Measurements from ENCODE around the gene SSNA1. TPM values are rescaled to one million over a fixed set of nuclear protein-coding genes. Genes with fewer than 3 reads are reported as not detected.

The SSNA1 gene
- total RNA-seq, 2 donors from 2014 or later = 37.1 to 64.0 TPM

GRCh38 chr9:137173796-137174664 is 14.4 kb upstream of the SSNA1 start:
- no peaks in the 10 kb centered on the region for H3K36me3 Mint-ChIP-seq
- no peak overlapping the region for H3K27ac Mint-ChIP-seq
- H3K9me3 Mint-ChIP-seq = no peaks in the 10 kb centered on the region
- no peak for ATAC-seq
- DNase-seq (ENCODE audit: low spot score in 2 of 2) = no peak

GRCh38 chr9:137174722-137175293 is 13.7 kb upstream of the SSNA1 start:
- Mint-ChIP-seq H3K27ac (no peak overlapping the region), H3K36me3 (no peaks in the 10 kb centered on the region), H3K9me3 (no peaks in the 10 kb centered on the region)
- DNase-seq (ENCODE audit: low spot score in 2 of 2) (no peak), ATAC-seq (no peak)

DNA sequence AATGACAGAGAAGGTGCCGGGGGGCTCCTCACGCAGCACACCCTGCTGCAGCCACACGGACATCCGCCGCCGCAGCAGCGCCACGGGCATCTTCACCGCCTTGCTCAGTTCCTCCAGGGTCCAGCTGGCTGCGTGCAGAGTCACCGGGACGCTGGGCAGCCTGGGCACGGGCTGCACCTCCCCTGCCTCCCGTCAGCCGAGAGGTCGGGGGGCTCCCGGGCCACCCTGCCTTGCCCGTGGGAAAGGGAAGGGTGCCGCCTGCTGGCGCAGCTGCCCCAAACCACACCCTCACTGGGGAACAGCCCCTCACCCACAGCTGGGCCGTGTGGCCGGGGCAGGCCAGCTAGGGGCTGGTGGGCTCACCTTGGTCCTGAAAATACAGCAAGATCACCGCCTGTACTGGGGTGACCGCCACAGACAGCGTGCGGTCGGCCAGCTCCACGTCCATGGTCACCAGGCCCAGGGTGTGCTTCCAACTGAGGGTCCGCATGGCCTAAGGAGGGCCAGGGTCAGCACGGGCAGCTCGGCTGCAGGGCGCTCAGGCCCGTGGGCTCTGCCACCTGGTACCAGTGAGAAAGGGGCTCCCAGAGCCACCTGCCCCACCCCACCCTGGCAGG is 13.0 kb upstream of the SSNA1 start:
- Mint-ChIP-seq H3K9me3 (no peaks in the 10 kb centered on the region), H3K36me3 (no peaks in the 10 kb centered on the region), H3K27ac (no peak overlapping the region)
- ATAC-seq (no peak), DNase-seq (ENCODE audit: low spot score in 2 of 2) (no peak)

DNA sequence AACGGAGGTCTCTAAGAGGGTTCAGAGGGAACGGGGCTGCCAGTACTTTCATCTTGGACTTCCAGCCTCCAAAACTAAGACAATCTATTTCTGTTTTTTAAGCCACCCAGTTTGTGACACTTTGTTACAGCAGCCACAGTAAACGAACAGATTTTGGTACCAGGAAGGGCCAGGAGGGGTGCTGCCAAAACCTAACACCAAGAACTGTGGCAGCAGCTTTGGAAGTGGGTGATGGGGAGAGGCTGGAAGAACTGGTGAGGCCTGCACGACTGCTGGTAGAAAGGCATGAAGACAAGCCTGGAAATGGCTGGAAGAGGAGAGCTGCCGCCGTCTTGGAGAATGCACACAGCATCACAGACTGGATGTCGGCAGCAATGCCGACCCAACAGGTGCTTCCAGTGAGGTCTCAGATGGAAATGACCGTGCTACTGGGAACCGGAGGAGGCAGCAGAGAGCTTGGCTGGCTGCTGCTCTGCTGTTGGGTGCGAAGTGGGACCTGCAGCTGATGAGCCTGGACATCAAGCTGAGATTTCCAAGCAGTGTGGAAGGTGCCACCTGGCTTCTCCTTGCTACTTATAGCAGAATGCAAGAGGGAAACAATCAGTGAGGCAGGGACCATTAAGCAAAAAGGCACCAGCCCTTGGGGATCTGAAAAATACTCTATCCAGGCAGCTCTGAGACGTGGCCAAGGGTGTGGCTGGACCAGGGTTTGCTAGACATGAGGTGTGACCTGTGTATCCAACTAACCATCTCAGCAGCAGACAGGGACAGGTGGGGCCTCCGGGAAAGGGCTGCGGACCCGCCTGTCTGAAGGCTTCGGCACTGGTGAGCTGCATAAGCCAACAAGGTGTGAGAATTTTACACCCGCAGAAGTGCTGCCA is 11.9 kb upstream of the SSNA1 start:
- Mint-ChIP-seq H3K27ac (no peak overlapping the region), H3K36me3 (no peaks in the 10 kb centered on the region), H3K9me3 (no peaks in the 10 kb centered on the region)
- DNase-seq (ENCODE audit: low spot score in 2 of 2) = no peak
- peak; percentile 33 to 52 for ATAC-seq

- Mint-ChIP-seq H3K9me3 (no peaks in the 10 kb centered on the region), H3K27ac (peak overlapping the region in 1 of 2 donors; percentile 35), H3K36me3 (peaks cover 0 to 5% of the 10 kb centered on the region in 2 donors)
- DNase-seq (ENCODE audit: low spot score in 2 of 2) = no peak
- ATAC-seq = no peak
Measured at GRCh38 chr9:137178201-137178938, 10.1 kb upstream of the SSNA1 start.

- no peak for ATAC-seq
- H3K9me3 Mint-ChIP-seq = no peaks in the 10 kb centered on the region
- peak overlapping the region in 1 of 2 donors; percentile 35 for H3K27ac Mint-ChIP-seq
- peaks cover 0 to 5% of the 10 kb centered on the region in 2 donors for H3K36me3 Mint-ChIP-seq
- no peak for DNase-seq (ENCODE audit: low spot score in 2 of 2)
Measured at GRCh38 chr9:137178939-137179630, 9.4 kb upstream of the SSNA1 start.

- H3K27ac Mint-ChIP-seq = peak overlapping the region in 1 of 2 donors; percentile 35
- no peak for ATAC-seq
- no peaks in the 10 kb centered on the region for H3K9me3 Mint-ChIP-seq
- DNase-seq (ENCODE audit: low spot score in 2 of 2) = no peak
- H3K36me3 Mint-ChIP-seq = peaks cover 0 to 5% of the 10 kb centered on the region in 2 donors
Measured at GRCh38 chr9:137179761-137180160, 8.7 kb upstream of the SSNA1 start.

DNA sequence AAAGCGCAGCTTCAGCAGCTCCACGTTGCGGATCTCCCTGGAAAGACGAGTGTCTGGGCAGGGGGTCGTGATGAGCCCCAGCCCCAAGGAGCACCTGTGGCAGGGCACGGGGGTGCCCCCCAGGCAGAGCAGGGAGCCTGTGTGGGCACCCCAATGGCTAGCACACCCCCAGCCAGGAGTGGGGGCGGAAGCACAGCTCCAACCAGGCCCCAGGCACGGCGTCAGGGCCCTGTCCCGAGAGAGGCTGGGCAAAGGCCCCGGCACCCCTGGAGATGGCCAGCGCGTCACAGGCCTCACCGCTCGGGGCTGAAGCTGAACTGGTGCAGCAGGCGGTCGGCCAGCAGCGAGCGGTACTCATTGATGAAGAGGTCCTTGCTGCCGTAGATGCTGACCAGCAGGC is 8.0 kb upstream of the SSNA1 start:
- no peak overlapping the region for H3K27ac Mint-ChIP-seq

DNA sequence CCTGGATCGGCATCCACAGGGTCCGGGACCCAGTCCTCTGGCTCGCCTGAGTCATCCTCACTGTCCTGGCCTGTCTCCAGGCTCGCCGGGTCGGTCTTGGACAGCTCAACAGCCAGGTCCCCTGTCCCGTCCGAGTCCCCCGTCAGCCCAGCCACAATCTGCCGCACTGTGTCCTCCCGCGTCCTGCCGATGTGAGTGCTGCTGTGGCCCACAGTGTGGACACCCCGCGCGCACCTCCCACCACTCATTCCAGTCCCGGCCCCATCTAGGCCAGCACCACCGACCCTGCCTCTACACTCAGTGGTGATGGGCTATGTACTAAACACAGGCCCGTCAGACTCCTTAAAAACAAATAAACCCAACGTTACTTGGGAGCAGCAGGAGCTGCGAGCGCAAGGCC is 6.8 kb upstream of the SSNA1 start:
- Mint-ChIP-seq H3K27ac (no peak overlapping the region), H3K9me3 (no peaks in the 10 kb centered on the region), H3K36me3 (peaks cover 0 to 5% of the 10 kb centered on the region in 2 donors)
- DNase-seq (ENCODE audit: low spot score in 2 of 2) (no peak), ATAC-seq (no peak)

More for the DNA sequence above, 8.0 kb upstream of the SSNA1 start:
- ATAC-seq (no peak), DNase-seq (ENCODE audit: low spot score in 2 of 2) (no peak)
- Mint-ChIP-seq H3K36me3 (peaks cover 0 to 5% of the 10 kb centered on the region in 2 donors), H3K9me3 (no peaks in the 10 kb centered on the region)

GRCh38 chr9:137182836-137183235 is 5.6 kb upstream of the SSNA1 start:
- ATAC-seq = no peak
- Mint-ChIP-seq H3K27ac (no peak overlapping the region), H3K36me3 (peaks cover 0 to 16% of the 10 kb centered on the region in 2 donors), H3K9me3 (no peaks in the 10 kb centered on the region)
- DNase-seq (ENCODE audit: low spot score in 2 of 2) = no peak

GRCh38 chr9:137183980-137184595 is 4.4 kb upstream of the SSNA1 start:
- Mint-ChIP-seq H3K27ac (no peak overlapping the region), H3K36me3 (peaks cover 0 to 16% of the 10 kb centered on the region in 2 donors), H3K9me3 (no peaks in the 10 kb centered on the region)
- no peak for DNase-seq (ENCODE audit: low spot score in 2 of 2)
- ATAC-seq = no peak

DNA sequence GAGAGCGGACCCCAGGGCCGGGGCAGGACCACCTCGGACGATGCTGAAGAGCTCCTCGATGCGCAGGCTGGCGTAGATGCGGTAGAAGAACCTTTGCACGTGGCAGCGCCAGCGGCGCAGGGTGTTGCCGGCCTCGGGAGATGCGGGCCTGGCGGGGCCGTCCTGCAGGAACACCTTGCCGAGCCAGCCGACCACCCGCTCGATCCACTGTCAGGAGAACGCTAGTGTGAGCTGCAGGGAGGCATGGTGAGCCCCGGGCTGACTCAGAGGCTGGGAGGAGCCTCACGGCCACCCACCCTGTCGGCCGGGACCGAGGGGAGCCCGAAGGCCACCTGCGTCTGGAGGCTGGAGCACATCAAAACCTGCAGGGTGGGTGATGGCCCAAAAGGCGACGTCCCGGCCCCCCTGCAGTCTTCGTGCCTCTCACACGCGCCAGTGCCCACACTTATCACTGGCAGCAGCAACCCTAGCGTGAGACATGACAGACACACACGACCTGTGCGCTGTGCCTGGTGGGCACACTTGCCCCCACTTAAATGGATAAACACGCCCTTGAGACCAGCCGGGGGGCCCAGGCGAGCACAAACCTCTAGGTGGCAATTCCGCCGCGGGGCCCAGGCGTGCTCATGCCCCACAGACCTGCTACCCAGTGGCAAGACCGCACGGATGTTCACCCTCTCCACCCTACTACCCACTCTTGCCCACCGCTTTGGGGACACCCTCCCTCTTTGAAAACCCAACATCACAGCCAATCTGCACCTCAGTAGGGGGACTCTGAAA is 3.4 kb upstream of the SSNA1 start:
- DNase-seq (ENCODE audit: low spot score in 2 of 2) (no peak), ATAC-seq (no peak)
- no peaks in the 10 kb centered on the region for H3K9me3 Mint-ChIP-seq
- no peak overlapping the region for H3K27ac Mint-ChIP-seq
- H3K36me3 Mint-ChIP-seq = peaks cover 0 to 16% of the 10 kb centered on the region in 2 donors

- Mint-ChIP-seq H3K27ac (no peak overlapping the region), H3K9me3 (no peaks in the 10 kb centered on the region), H3K36me3 (peaks cover 0 to 16% of the 10 kb centered on the region in 2 donors)
- ATAC-seq = no peak
- DNase-seq (ENCODE audit: low spot score in 2 of 2) = no peak
Measured at GRCh38 chr9:137185921-137186320, 2.6 kb upstream of the SSNA1 start.

DNA sequence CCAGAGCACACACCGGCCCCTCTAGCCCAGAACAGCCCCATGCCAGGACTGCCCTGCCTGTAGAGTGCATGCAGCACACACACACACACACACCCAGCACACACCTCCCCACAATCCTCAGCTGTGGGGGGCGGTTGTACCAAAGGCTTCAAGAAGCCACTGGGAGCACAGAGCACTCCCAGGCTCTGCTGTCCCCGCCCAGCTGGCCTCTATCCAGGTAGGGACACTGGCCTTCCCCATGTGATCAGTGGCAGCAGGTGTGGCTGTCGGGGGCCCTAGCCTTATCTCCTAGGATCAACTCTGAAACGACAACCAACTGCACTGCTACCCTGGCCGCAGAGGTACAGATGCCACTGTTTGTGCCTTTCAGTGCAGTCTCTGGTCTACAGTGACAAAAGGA is 2.1 kb upstream of the SSNA1 start:
- ATAC-seq (no peak), DNase-seq (ENCODE audit: low spot score in 2 of 2) (no peak)
- H3K9me3 Mint-ChIP-seq = no peaks in the 10 kb centered on the region
- H3K36me3 Mint-ChIP-seq = peaks cover 0 to 16% of the 10 kb centered on the region in 2 donors
- no peak overlapping the region for H3K27ac Mint-ChIP-seq
